Left lung (tissue), 10 donors: ENCODE results near the gene PDK2. TPM values are rescaled to one million over a fixed set of nuclear protein-coding genes. Genes with fewer than 3 reads are reported as not detected.

ENCODE experiments used
- ATAC-seq: fragments of 200-7000 bp; cut with Tn5 transposase; one replicate; pipeline ENCODE4 v1.9.1; 2020; ENCODE audit warnings: moderate library complexity
- DNase-seq, 4 donors: peaks; one replicate each; pipeline ENCODE4 v3.0.0-alpha.2; 2013 to 2020
- H3K27ac ChIP-seq, 2 donors: fragments of 200-600 bp; sonication (generic) in 1 of 2; one replicate each; pipeline versions ENCODE4 v1.5.0 to v1.8.0; 2020 to 2021
- H3K27me3 ChIP-seq, 2 donors: fragments of 200-600 bp; sonication (generic) in 1 of 2; one replicate each; pipeline versions ENCODE4 v1.5.0 to v1.8.0; 2020 to 2021
- H3K36me3 ChIP-seq, 2 donors: fragments of 200-600 bp; sonication (generic) in 1 of 2; one replicate each; pipeline versions ENCODE4 v1.5.0 to v1.8.0; 2020 to 2021
- H3K4me1 ChIP-seq, 2 donors: fragments of 200-600 bp; one replicate each; pipeline ENCODE4 v1.8.0; 2021
- H3K4me3 ChIP-seq, 2 donors: fragments of 200-600 bp; sonication (generic) in 1 of 2; one replicate each; pipeline versions ENCODE4 v1.5.0 to v1.8.0; 2020 to 2021; ENCODE audit warnings: mild to moderate bottlenecking in 1 of 2
- H3K9me3 ChIP-seq, 2 donors: fragments of 200-600 bp; sonication (generic) in 1 of 2; one replicate each; pipeline versions ENCODE4 v1.5.0 to v1.8.0; 2020 to 2021
- CTCF ChIP-seq, 2 donors: fragments of 200-600 bp; sonication (generic) in 1 of 2; IDR thresholded peaks; one replicate each; pipeline versions ENCODE4 v1.5.0 to v1.8.0; 2021; ENCODE audit warnings: antibody characterized with exemption in 2 of 2
- intact Hi-C, 2 donors: fragments of 100-400 bp; cut with DNase I; formaldehyde crosslinking; loops; one replicate each; pipeline versions ENCODE4 v1.11.2 to v1.14.2; 2022
- polyA plus RNA-seq, 6 donors: library from polyadenylated mRNA; unstranded; fragments of 120-200 nt; gene quantifications; one replicate each; pipeline ENCODE4 v1.2.1, GENCODE V29; 2013; ENCODE audit not compliant: insufficient read length in 6 of 6
- total RNA-seq, 2 donors: library from RNA; stranded (reverse); fragmentation: NEBNext Ultra II Directional; extraction: Animal tissue kit (Norgen Biotek cat#: 25700); gene quantifications; one replicate each; pipeline ENCODE4 v1.2.1, GENCODE V29; 2021
- donor health status: DM: no; HTN: yes; CAD: no.
- donor health status: DM: no; HTN: no; CAD: no.

Gene PDK2
- total and polyA plus RNA-seq, 8 donors: 20.7 to 83.8 (median 67.4) TPM

GRCh38 chr17:50151937-50152547 lies 56.9 kb downstream of the PDK2 start:
- Histone ChIP-seq H3K4me1 (peaks cover 11 to 64% of the 10 kb centered on the region in 2 donors), H3K4me3 (peak overlapping the region; percentile 98), H3K27ac (peak overlapping the region; percentile 89 to 92), H3K27me3 (no peaks in the 10 kb centered on the region), H3K36me3 (no peaks in the 10 kb centered on the region), H3K9me3 (no peaks in the 10 kb centered on the region)
- peak; percentile 88 to 92 (median 90) for DNase-seq
- TF ChIP-seq CTCF (IDR thresholded peaks at IDR 0.05): no peak
- ATAC-seq: peak; percentile 76
- intact Hi-C loops: no loop called here

- ATAC-seq: no peak
- H3K27me3 ChIP-seq: no peaks in the 10 kb centered on the region
- peaks cover 4 to 57% of the 10 kb centered on the region in 2 donors for H3K4me1 ChIP-seq
- peak overlapping the region; percentile 89 to 92 for H3K27ac ChIP-seq
- TF ChIP-seq CTCF (IDR thresholded peaks at IDR 0.05): no peak
- no peaks in the 10 kb centered on the region for H3K9me3 ChIP-seq
- H3K36me3 ChIP-seq: no peaks in the 10 kb centered on the region
- H3K4me3 ChIP-seq: peak overlapping the region in 1 of 2 donors; percentile 98
- intact Hi-C loops: no loop called here
- DNase-seq: peak in 1 of 4 donors; percentile 37
These were observed 57.6 kb downstream of the PDK2 start for GRCh38 chr17:50152736-50153135.

- intact Hi-C loops: no loop called here
- TF ChIP-seq CTCF (IDR thresholded peaks at IDR 0.05): no peak
- no peaks in the 10 kb centered on the region for H3K9me3 ChIP-seq
- H3K27me3 ChIP-seq: no peaks in the 10 kb centered on the region
- H3K4me1 ChIP-seq: peaks cover 0 to 46% of the 10 kb centered on the region in 2 donors
- no peak overlapping the region for H3K4me3 ChIP-seq
- DNase-seq (peak in 1 of 4 donors; percentile 77), ATAC-seq (no peak)
- H3K27ac ChIP-seq: peak overlapping the region; percentile 44 to 89
- no peaks in the 10 kb centered on the region for H3K36me3 ChIP-seq
These were observed 58.8 kb downstream of the PDK2 start for GRCh38 chr17:50153650-50154575.

GRCh38 chr17:50154604-50155003 lies 59.5 kb downstream of the PDK2 start:
- no peaks in the 10 kb centered on the region for H3K27me3 ChIP-seq
- intact Hi-C loops: no loop called here
- ATAC-seq: no peak
- no peaks in the 10 kb centered on the region for H3K36me3 ChIP-seq
- TF ChIP-seq CTCF (IDR thresholded peaks at IDR 0.05): no peak
- H3K9me3 ChIP-seq: no peaks in the 10 kb centered on the region
- peak overlapping the region; percentile 83 to 89 for H3K27ac ChIP-seq
- DNase-seq: no peak
- no peak overlapping the region for H3K4me3 ChIP-seq
- peaks cover 0 to 46% of the 10 kb centered on the region in 2 donors for H3K4me1 ChIP-seq
